ENCODE data around the gene PKN1. TPM values are rescaled to one million over a fixed set of nuclear protein-coding genes. Genes with fewer than 3 reads are reported as not detected.

PKN1 gene
- total and polyA plus RNA-seq, 2 experiments from 2014 or later = 86.8 to 201 TPM

GRCh38 chr19:14400951-14401431 lies 32.1 kb upstream of the PKN1 start:
- H3K27me3 ChIP-seq (ENCODE audit: insufficient read depth) = no peaks in the 10 kb centered on the region
- H3K36me3 ChIP-seq (ENCODE audit: insufficient read depth) = no peaks in the 10 kb centered on the region
- H3K9me2 ChIP-seq (ENCODE audit: insufficient read depth) = no peaks in the 10 kb centered on the region
- H3K27ac ChIP-seq (ENCODE audit: low read depth) = no peak overlapping the region
- no peaks in the 10 kb centered on the region for H4K20me1 ChIP-seq (replicated peaks; ENCODE audit: insufficient read depth)
- ATAC-seq = no peak
- no peaks in the 10 kb centered on the region for H3K36me3 Mint-ChIP-seq (ENCODE audit: low read depth)
- no peak overlapping the region for H3K4me3 ChIP-seq
- no peaks in the 10 kb centered on the region for H3F3A ChIP-seq (replicated peaks; ENCODE audit: low read depth)
- H3K4me2 ChIP-seq = no peak overlapping the region
- H3K4me1 ChIP-seq (ENCODE audit: insufficient read depth) = no peaks in the 10 kb centered on the region
- no peak for DNase-seq (ENCODE audit: low spot score)
- peaks cover 5% of the 10 kb centered on the region; the same call in 2 of the 3 replicates for H3K4me1 Mint-ChIP-seq
- H3K79me2 ChIP-seq (replicated peaks; ENCODE audit: insufficient read depth) = no peaks in the 10 kb centered on the region
- no peak overlapping the region for H2AFZ ChIP-seq
- TF ChIP-seq CREB1 (CRISPR knock-in tag; IDR thresholded peaks at IDR 0.05; ENCODE audit: low read depth) (no peak), ETS1 (IDR thresholded peaks at IDR 0.05) (no peak), CTCF (conservative IDR thresholded peaks at IDR 0.05; ENCODE audit: low read depth in 2 of 2) (no peak), EZH2 (IDR thresholded peaks at IDR 0.05; ENCODE audit: low read depth, unreplicated experiment) (no peak), POLR2AphosphoS5 (IDR thresholded peaks at IDR 0.05; ENCODE audit: low read depth) (no peak), NANOG (IDR thresholded peaks at IDR 0.05; ENCODE audit: borderline replicate concordance) (no peak), EZH2phosphoT487 (IDR thresholded peaks at IDR 0.05; ENCODE audit: unreplicated experiment) (no peak)
- no peak overlapping the region for H3K4me3 Mint-ChIP-seq
- no peak overlapping the region for H3K27ac Mint-ChIP-seq
- no peaks in the 10 kb centered on the region; the same call in 2 of the 3 replicates for H3K9me3 Mint-ChIP-seq
- peaks cover 10% of the 10 kb centered on the region for H3K27me3 Mint-ChIP-seq (ENCODE audit: insufficient read depth, low read depth, poor library complexity)

GRCh38 chr19:14401468-14402195 lies 31.5 kb upstream of the PKN1 start:
- H3K36me3 ChIP-seq (ENCODE audit: insufficient read depth) = no peaks in the 10 kb centered on the region
- no peak overlapping the region for H3K4me3 Mint-ChIP-seq
- 0 out of 3 replicates have a peak, but pooled peaks cover 1% of the 10 kb centered on the region for H3K36me3 Mint-ChIP-seq (ENCODE audit: low read depth)
- H3K27ac Mint-ChIP-seq = no peak overlapping the region
- no peak overlapping the region for H3K4me2 ChIP-seq
- no peaks in the 10 kb centered on the region; the same call in 1 of the 2 replicates for H4K20me1 ChIP-seq (replicated peaks; ENCODE audit: insufficient read depth)
- ATAC-seq (no peak), DNase-seq (ENCODE audit: low spot score) (no peak)
- no peak overlapping the region for H2AFZ ChIP-seq
- H3K4me3 ChIP-seq = no peak overlapping the region
- no peaks in the 10 kb centered on the region; the same call in 2 of the 3 replicates for H3K9me3 Mint-ChIP-seq
- H3K79me2 ChIP-seq (replicated peaks; ENCODE audit: insufficient read depth) = no peaks in the 10 kb centered on the region
- no peaks in the 10 kb centered on the region for H3K9me2 ChIP-seq (ENCODE audit: insufficient read depth)
- peaks cover under 1% of the 10 kb centered on the region; the same call in 1 of the 2 replicates for H3K4me1 ChIP-seq (ENCODE audit: insufficient read depth)
- peaks cover 7% of the 10 kb centered on the region for H3K4me1 Mint-ChIP-seq
- H3K27me3 ChIP-seq (ENCODE audit: insufficient read depth) = no peaks in the 10 kb centered on the region
- peaks cover 15% of the 10 kb centered on the region for H3K27me3 Mint-ChIP-seq (ENCODE audit: insufficient read depth, low read depth, poor library complexity)
- peaks cover 4% of the 10 kb centered on the region; the same call in 1 of the 2 replicates for H3F3A ChIP-seq (replicated peaks; ENCODE audit: low read depth)
- no peak overlapping the region for H3K27ac ChIP-seq (ENCODE audit: low read depth)
- TF ChIP-seq ZNF462 (CRISPR knock-in tag; IDR thresholded peaks at IDR 0.05) = no peak
- no peak for TF ChIP-seq ETS1 (IDR thresholded peaks at IDR 0.05)
- TF ChIP-seq ZNF331 (CRISPR knock-in tag; IDR thresholded peaks at IDR 0.05; ENCODE audit: low read depth) = no peak
- no peak for TF ChIP-seq NANOG (IDR thresholded peaks at IDR 0.05; ENCODE audit: borderline replicate concordance)
